ENCODE results near the gene PHKG2.
"Not testable (repeated sequence)": the region's sequence is repeated elsewhere in the genome, so short reads cannot be mapped to it uniquely, and the experiment has no call there.

The PHKG2 gene, protein sequence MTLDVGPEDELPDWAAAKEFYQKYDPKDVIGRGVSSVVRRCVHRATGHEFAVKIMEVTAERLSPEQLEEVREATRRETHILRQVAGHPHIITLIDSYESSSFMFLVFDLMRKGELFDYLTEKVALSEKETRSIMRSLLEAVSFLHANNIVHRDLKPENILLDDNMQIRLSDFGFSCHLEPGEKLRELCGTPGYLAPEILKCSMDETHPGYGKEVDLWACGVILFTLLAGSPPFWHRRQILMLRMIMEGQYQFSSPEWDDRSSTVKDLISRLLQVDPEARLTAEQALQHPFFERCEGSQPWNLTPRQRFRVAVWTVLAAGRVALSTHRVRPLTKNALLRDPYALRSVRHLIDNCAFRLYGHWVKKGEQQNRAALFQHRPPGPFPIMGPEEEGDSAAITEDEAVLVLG
- total RNA-seq = 31.0 to 48.4 (median 41.8) reads per million in 4 experiments

DNA sequence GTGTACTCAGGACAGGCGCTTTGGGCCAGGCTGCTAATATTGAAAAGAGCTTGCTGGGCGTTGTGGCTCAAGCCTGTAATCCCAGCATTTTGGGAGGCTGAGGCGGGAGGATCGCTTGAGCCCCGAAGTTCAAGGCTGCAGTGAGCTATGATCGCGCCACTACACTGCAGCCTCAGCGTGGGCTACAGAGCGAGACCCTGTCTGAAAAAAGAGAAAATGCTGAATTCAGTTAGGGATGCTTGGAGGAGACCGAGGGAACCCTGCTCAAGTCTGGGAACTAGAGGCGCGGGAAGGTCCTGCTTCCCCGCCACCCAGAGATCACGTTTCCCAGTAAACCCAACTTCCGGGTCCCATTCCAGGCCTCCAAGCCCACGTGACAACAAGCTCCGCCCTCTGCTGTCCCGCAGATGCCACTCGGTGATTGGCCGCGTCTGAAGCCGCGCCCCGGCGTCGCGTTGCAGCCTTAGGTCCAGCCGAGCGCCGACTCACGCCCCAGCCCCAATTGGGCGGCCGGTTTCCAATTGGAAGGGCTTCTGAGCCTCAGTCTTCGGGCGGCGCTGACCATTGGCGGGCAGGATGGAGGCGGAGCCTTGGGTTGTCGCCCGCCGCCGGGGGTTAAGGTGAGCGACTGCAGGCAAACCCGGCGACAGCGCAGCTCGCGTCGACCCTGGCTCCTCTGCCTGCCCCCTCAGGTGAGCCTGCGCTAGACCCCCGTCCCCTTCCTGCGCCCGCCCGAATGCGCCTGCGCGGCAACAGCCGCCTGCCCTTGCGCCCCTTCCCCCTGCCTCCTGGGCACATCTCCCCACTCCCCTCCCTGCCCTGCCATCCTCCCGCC lies at the start of gene PHKG2:
TSS of gene PHKG2 (plus strand) at position 627 of the 835 bp plus-strand sequence. CDS start 396 bp downstream, outside the sequence.
- peak; percentile 94 for DNase-seq

DNA sequence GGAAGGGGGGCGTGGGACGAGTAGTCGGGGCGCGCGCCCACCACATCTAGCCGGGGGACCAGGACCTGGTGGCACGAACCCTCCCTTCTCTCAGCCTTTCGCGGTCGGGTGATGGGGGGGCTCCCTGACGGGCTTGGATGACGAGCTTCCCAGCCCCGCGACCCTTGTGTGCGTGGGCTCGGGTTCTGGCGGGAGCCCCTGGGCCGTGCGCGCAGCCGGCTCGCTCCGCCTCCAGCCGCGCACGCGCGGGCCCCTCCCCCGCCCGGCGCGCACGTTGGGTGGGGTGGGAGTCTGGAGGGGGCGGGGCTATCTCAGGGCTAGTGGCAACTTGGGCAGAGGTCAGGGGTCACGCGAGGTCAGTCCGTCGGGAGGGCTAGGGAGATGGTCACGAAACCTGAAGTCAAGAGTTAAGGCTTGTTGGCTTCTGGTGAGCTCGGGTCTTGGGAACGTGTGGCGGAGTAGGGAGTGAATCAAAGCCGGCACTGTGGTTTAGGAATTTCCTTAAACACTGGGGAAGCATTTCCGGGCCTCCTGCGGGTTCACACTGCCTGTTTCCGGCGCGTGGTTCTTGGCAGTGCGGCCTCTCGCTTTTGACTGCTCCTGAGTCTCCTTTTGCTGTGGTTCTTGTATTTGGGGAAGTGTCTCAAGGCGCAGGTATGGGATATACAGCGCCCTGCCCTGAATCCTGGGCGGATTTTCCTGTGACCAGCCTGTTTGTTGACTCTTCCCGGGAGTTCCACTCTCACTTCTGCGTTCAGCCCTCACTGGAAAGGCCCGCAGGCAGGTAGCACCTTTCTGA lies 49.2 kb upstream of the PHKG2 start, which contains the start of gene SRCAP:
TSS of gene SRCAP (plus strand) at position 356 of the 799 bp plus-strand sequence. CDS start 1,654 bp downstream, outside the sequence.
- peak; percentile 77 for DNase-seq

DNA sequence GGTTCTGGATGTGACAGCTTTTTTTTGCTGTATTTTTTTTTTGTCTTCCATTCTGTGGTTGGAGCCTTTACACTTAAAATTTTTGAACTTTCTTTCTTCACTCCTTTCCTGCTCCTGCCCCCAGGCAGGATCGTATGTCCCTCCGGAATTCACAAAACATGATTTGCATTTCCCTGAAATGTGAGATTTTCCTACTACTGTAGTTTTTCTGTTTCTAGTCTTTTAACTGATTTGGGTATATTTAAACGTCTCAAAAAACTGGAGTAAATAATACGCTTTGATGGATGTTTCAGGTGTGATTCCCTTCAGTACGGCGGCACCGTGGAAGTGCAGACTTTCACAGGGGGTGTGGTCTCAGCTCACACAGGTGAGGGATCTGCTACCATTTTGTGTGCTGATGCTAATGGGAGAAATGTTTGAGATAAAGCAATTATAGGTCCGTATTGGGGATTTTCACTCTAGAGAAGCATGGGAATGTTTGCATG lies 48.6 kb upstream of the PHKG2 start:
- DNase-seq = no peak

DNA sequence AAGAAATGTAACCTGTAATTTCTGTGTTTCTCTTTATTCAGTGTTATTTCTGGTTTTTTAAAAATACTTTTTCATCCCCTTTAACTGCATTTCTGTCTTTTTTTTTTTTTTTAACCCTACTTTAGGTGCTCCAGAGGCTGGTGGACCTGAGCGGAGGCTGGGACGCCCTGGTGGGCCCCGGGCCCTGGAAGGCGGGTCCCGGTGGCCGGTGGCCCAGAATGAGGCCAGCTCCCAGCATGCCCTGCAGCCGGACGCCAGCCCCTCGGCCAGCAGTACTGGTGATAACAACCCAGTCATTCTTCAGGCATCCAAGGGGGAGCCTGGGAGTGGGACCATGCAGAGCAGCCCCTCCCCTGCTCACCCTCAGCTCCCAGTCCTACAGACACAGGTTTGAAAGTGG lies 47.7 kb upstream of the PHKG2 start:
- no peak for DNase-seq

DNA sequence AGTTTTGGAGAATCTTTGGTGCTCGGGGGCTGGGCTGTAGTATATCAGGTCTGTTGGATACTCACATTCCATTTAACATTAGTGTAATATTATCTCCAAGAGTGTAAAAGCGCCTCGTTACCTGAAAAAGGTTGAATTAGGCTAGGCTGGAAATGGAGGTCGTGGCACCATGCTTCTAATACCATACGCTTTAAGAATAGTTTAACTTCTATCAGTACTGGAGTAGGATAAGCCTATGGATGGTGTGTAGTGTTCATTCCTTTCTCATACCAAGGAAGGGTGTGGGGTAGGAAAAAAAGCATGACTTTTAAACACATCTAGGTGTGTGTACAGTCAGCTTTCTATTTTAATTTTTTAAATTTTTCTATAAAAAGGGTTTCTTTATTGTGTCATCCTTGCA lies 47.3 kb upstream of the PHKG2 start:
- no peak for DNase-seq

DNA sequence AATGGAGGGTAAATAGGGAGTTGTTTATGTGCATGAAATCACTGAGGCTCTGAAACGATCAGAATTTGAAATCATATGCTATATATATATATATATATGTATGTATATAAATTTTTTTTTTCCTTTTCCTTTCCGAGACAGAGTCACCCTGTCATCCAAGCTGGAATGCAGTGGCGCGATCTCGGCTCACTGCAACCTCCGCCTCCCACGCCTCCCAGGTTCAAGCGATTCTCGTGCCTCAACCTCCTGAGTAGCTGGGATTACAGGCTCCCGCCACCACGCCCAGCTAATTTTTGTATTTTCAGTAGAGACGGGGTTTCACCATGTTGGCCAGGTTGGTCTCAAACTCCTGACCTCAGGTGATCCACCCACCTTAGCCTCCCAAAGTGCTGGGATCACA lies 45.2 kb upstream of the PHKG2 start:
- DNase-seq = not testable (repeated sequence)

DNA sequence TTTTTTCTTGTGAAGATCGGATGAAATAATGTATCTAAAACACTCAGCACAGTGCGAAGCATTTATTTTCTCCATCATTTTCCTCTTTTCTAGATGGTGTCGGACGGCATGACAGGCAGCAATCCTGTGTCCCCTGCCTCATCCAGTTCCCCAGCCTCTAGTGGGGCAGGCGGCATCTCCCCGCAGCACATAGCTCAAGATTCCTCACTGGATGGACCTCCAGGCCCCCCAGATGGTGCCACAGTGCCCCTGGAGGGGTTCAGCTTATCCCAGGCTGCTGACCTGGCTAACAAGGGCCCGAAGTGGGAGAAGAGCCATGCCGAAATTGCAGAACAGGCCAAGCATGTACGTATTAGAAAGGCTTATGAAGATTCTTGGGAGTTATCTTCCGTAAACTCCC lies 44.3 kb upstream of the PHKG2 start:
- no peak for DNase-seq

DNA sequence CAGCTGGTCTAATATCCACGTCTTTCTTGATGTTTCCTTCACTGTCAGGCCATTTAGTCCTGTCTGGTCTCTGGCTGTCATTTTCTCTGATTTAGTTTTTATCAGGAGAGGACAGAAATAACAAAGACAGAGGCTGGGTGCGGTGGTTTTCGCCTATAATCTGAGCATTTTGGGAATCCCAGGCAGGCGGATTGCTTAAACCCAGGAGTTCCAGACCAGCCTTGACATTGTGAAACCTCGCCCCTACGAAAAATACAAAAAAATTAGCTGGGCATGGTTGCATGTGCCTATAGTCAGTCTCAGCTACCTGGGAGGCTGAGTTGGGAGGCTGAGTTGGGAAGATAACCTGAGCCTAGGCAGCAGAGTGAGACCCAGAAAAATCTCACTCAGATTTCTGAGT lies 42.2 kb upstream of the PHKG2 start:
- DNase-seq = no peak

DNA sequence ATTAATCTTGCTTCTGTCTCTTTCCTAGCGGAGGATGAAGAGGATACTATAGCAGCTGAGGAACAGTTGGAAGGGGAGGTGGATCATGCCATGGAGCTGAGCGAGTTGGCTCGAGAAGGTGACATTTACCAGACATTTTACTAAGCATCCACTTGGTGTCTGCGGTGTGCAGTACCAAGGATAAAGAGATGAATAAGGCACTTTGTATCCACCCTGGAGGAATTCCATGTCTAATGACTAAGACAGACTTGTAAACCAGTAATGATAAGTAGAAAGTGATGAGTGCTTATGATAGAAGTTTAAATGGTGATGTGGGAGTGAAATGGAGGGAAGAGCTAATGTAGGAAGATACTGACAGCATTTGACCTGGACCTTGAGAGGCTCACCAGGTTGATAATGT lies 37.3 kb upstream of the PHKG2 start:
- no peak for DNase-seq

DNA sequence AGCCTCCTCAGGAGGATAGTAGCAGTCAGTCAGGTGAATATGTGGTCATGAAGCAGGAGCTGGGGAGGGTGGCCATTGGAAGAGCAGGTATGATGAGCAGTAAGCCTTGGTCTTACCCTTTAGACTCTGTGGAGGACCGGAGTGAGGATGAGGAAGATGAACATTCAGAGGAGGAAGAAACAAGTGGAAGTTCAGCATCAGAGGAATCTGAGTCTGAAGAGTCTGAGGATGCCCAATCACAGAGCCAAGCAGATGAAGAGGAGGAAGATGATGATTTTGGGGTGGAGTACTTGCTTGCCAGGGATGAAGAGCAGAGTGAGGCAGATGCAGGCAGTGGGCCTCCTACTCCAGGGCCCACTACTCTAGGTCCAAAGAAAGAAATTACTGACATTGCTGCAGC lies 36.5 kb upstream of the PHKG2 start:
- DNase-seq = no peak

DNA sequence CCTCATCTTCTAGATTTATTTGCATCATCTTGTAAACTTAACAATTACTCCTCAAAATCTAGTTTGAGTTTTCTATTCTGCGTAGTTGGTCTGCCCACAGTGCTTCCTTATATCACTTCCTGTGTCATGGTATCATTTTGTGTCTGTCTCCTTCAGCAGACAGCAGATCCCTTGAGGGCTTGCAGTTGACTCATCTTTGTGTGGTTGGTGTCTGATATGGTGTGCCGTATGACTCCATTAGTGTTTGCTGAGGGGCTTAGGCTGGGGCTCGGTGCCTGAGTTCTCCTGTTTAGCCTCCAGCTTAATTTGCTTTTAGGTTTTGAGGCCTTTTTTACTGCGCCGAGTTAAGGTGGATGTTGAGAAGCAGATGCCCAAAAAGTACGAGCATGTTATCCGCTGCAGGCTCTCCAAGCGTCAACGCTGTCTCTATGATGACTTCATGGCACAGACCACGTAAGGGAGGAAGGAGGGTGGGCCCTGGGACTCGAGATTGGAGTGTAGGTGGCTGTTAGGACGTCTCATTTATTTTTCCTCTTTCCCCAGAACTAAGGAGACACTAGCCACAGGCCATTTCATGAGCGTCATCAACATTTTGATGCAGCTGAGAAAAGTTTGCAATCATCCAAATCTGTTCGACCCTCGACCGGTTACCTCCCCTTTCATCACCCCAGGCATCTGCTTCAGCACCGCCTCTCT lies 32.3 kb upstream of the PHKG2 start:
- no peak for DNase-seq

DNA sequence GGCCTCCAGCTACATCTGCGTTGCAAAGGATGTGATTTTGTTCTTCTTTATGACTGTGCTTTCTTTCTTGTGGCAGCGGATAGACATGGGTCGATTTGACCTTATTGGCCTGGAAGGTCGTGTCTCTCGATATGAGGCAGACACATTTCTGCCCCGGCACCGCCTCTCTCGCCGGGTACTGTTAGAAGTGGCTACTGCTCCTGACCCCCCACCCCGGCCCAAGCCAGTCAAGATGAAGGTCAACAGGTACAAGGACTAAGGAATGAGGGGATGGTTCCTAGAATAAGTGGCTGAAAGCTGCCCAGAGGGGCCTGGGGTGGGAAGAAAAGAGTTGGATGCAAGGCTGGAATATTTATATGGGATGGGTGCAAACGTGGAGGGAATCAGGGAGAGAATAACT lies 28.1 kb upstream of the PHKG2 start:
- no peak for DNase-seq

DNA sequence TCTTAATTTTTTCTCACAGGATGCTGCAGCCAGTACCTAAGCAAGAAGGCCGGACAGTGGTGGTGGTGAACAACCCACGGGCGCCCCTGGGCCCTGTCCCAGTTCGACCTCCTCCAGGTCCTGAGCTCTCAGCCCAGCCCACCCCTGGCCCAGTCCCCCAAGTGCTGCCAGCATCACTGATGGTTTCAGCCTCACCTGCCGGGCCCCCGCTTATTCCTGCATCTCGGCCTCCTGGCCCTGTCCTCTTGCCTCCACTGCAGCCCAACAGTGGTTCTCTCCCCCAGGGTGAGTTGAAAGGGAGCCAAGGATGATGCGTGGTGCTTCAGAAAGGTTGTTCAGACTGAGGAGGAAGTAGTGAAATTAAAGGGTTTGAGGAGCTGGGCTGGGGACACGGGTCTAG lies 27.5 kb upstream of the PHKG2 start:
- DNase-seq = no peak

DNA sequence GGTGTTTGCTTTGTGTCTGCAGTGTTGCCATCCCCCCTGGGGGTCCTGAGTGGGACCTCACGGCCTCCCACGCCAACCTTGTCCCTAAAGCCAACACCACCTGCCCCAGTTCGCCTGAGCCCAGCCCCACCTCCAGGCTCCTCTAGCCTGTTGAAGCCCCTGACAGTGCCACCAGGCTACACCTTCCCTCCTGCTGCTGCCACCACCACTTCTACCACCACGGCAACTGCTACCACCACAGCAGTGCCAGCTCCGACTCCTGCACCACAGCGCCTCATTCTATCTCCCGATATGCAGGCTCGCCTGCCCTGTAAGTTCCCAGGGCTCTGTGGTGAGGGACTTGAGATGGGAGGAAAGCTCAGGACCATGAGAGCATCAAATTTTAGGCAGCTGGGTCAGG lies 27.1 kb upstream of the PHKG2 start:
- no peak for DNase-seq

DNA sequence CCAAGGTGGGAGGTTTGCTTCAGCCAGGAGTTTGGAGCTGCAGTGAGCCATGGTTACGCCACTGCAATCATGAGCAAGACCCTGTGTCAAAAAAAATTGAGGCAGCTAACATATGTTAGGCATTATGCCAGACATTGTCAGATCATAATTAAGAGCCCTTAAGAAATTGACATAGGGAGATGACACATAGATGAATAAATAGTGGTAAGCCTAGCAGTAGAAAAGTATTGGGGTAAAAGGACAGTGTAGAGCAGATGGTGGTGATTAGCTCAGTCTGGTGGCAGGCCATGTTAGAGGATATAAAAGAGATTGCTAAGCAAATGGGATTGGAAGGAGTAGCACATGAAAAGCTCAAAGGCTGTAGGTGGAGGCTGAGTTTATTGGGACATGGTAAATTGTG lies 26.6 kb upstream of the PHKG2 start:
- DNase-seq = no peak

DNA sequence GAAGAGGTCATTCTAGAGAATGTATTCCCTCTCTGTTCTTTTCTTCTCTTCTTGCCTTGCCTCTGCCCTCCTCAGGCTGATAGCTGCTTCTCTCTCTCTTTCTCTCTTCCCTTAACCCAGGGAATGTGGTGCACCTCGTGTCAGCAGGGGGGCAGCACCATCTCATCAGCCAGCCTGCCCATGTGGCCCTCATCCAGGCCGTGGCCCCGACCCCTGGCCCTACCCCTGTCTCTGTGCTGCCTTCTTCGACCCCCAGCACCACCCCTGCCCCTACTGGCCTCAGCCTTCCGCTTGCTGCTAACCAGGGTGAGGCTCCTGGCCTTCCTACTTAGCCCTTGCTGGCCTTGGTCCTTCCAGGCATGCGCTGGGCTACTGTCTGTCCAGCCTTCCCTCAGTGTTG lies 25.8 kb upstream of the PHKG2 start:
- no peak for DNase-seq

DNA sequence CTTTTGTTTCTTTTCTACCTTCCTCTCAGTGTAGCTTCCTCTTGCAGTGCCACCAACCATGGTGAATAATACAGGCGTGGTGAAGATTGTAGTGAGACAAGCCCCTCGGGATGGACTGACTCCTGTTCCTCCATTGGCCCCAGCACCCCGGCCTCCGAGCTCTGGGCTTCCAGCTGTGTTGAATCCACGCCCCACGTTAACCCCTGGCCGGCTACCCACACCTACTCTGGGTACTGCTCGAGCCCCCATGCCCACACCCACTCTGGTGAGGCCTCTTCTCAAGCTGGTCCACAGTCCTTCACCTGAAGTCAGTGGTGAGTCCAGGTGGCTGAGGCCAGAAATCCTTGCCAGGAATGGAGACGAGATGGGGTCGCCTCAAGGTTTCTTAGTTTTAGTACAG lies 25.3 kb upstream of the PHKG2 start:
- DNase-seq = no peak

DNA sequence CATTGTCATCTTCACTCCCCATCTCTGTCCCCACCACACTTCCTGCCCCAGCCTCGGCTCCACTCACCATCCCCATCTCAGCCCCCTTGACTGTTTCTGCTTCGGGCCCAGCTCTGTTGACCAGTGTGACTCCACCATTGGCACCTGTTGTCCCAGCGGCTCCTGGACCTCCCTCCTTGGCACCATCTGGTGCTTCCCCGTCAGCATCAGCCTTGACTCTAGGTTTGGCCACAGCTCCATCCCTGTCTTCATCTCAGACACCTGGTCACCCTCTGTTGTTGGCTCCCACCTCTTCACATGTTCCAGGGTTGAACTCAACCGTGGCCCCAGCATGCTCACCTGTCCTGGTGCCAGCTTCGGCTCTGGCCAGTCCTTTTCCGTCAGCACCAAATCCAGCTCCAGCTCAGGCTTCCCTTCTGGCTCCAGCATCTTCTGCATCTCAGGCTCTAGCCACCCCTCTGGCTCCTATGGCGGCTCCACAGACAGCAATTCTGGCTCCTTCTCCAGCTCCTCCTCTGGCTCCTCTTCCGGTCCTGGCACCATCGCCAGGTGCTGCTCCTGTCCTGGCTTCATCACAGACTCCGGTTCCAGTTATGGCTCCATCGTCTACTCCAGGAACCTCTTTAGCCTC lies 24.4 kb upstream of the PHKG2 start:
- DNase-seq = no peak

DNA sequence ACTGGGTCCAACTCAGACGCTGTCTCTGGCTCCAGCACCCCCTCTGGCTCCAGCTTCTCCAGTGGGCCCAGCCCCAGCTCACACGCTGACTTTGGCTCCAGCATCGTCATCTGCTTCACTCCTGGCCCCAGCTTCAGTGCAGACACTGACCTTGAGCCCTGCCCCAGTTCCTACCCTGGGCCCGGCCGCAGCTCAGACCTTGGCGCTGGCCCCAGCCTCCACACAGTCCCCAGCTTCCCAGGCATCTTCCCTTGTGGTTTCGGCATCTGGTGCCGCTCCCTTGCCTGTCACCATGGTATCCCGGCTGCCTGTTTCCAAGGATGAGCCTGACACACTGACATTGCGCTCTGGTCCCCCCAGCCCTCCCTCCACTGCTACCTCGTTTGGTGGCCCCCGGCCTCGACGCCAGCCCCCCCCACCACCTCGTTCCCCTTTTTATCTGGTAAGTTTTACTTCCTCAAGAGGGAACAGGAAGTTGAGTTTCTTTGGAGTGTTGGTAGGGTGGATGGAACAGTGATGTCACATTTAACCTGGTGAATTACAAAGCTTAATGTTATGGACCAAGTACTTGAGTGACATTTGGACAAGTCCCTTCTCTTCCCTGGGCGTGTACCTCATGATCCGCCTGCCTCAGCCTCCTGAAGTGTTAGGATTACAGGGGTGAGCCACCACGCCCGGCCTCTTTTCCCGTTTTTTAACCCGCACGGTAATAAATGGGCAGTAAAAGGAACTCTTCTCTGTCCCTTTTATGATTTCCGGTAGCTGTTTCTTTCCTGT lies 23.4 kb upstream of the PHKG2 start:
- no peak for DNase-seq

DNA sequence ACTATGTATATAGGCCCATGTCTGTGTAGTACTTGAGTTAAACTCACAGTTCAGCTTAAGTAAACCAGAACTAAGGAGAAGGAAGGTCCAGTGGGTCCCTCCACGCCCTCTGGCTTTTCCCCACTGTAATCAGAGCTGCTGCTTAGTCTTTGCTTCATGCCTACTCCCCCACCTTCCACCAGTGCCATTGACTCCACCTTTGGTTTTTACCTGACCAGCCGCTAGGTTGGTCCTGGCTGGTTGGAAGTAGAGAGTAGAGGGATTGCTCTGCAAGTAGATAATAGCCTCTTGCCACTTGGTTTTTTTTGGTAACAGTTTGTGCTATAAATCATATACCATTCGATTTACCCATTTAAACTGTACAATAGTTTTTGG lies 22.8 kb upstream of the PHKG2 start:
- DNase-seq = no peak

DNA sequence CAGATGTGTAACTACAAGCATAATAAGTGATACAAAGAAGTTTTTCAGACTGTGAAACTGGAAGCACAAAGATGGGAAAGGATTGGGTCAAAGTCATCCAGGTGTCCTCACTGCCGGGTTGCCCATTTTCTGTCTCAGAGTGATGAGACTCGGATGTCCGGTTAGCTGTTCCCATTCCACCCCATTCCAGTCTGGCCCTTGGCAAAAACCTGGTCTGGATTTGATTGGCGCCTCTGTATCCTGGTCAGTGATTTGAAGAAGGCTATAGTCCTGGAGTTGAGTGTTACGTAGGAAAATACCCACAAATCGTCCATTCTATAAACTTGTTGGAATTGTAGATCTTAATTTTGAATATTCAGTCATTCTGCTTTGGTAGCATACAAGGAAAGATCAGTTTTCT lies 19.9 kb upstream of the PHKG2 start:
- no peak for DNase-seq

All from effector CD8-positive, alpha-beta T cell (primary cell).